Uterus (tissue), 2 donors: ENCODE data around the gene BPIFB4.

ENCODE experiments used
- CTCF ChIP-seq, 4 experiments: fragments of 200-600 bp in 2 of 4; fragments of 450-650 bp in 2 of 4; sonication (generic) in 2 of 4; IDR thresholded peaks; one replicate each; pipeline ENCODE4 v1.5.1; 2016 to 2019; ENCODE audit warnings: antibody characterized with exemption in 4 of 4, mild to moderate bottlenecking in 2 of 4, moderate library complexity in 1 of 4
- POLR2A ChIP-seq, 2 donors: fragments of 450-650 bp; IDR thresholded peaks; one replicate each; pipeline ENCODE4 v1.6.1; 2016; ENCODE audit warnings: antibody characterized with exemption in 2 of 2, mild to moderate bottlenecking in 1 of 2, moderate library complexity in 1 of 2

GRCh38 chr20:33113387-33113908 lies 34.0 kb downstream of the BPIFB4 start:
- TF ChIP-seq POLR2A (IDR thresholded peaks at IDR 0.05): no peak
- TF ChIP-seq CTCF (IDR thresholded peaks at IDR 0.05): no peak
